GM08714 (cell line): ENCODE measurements around the gene ITGA8.

Source experiments
- H3K4me3 ChIP-seq: fragments of 200-500 bp; sonication (Bioruptor generic); 2 replicates; pipeline ENCODE4 v1.5.1; 2014; ENCODE audit warnings: mild to moderate bottlenecking, low read length, inconsistent platforms
- ZNF274 ChIP-seq: IDR thresholded peaks from 2 replicates; pipeline ENCODE4 v1.6.1; 2012; ENCODE audit warnings: mild to moderate bottlenecking, low read depth, low read length

Gene ITGA8

DNA sequence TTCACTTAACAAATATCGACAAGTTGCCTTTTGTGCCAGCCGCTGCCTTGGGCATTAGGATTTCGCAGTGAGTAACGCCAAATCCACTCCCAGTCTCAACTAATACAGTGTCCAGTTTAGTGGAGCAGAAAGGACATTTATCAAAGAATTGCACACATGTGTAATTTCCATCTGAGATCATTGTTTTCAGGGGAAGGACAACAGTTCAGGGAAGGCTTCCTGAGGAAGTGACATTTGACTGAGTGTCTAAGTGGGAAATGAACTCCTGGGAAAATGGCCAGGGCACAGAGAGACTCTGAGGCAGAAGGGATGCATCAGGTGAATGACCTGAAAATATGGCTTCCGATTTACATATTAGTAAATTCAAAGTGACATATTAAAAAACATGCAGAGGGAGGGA lies 89.4 kb downstream of the ITGA8 start:
- TF ChIP-seq ZNF274: no peak
- no peak overlapping the region for H3K4me3 ChIP-seq

DNA sequence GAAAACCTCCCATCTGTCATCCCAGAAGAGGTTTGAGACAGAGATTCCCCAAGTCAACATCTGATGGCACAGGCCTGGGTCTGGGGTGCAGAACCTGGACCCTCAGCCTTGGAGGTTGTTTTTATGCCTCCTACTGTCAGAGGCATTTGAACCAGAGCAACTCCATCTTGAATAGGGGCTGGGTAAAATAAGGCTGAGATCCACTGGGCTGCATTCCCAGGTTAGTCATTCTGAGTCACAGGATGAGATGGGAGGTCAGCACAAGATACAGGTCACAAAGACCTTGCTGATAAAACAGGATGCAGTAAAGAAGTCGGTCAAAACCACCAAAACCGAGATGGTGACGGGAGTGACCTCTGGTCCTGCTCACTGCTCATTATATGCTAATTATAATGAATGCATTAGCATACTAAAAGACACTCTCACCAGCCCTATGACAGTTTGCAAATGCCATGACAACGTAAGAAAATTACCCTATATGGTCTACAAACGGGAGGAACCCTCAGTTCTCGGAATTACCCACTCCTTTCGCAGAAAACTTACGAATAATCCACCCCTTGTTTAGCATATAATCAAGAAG lies 92.0 kb downstream of the ITGA8 start:
- no peak overlapping the region for H3K4me3 ChIP-seq
- TF ChIP-seq ZNF274: no peak

DNA sequence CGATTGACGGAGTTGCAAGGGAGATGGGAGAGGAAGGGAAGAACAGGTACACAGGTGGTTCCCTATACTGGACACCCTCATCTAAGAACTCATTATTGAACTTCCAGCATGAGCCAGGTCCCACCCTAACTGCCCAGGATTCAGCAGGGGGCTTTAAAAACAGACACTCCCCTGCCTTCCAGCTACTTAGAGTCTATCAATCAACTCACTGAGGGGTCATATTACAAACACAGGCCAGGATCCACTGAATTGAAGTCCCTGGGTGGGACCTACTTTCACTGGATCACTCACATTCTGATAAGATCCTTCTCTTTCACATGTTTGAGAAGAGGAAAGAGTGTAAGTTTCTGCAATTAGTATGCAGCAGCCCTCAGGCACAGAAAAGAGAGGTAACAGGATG lies 92.8 kb downstream of the ITGA8 start:
- H3K4me3 ChIP-seq: no peak overlapping the region
- no peak for TF ChIP-seq ZNF274

DNA sequence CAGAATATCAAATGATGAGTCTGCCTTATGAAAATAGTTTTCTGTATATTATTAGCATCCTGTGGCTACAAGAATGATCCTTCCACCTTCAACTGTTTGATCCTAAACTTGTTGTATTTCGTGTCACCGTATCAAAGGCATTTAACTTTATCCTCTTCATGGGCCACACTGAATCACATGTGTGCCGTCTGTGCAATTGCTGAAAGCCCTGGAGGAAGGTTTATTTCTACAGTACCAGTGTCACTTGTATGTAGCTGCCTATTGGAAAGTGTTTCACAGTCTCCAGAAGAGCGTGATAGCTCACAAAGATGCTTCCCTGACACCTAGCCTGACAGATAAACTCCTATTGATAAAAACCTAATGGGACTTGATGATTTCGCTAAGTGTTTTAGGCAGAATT lies 94.5 kb downstream of the ITGA8 start:
- no peak for TF ChIP-seq ZNF274

DNA sequence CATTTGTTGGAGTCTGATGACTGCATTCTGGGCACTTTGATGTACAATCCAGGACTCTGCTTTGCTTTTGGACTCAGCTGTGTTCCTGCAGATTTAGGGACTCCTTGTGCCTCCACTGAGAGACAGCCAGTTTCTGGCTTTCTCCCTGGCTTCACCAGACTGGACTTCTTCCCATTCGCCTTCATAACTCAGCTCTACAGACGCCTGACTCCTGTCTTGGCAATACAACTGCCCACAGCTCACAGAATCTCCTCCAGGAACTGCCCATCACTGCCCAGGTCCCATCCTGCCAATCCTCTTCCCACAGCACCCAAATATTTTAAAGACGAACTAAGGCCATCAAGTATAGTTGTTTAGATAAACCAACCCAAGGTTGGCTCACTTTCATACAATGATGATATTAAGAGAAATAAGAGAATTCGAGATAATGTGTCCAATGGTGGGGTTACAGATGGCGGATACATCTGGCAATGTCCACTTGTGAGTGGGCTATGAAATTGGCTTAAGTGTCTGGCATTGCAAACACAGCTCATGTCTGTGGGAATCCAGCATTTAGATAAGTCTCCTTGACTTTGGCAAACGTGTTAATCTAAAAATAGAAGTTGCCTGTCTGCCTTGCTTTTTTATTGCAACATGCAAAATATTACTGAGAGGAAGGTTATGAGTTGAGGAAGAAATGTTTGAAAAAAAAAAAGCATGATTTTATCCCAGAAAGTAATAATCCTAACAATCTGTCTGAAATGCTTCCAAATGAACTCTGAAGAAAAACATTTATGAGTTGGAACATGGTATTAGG lies 95.1 kb downstream of the ITGA8 start:
- TF ChIP-seq ZNF274: no peak
- no peak overlapping the region for H3K4me3 ChIP-seq

More for the DNA sequence above, 94.5 kb downstream of the ITGA8 start:
- H3K4me3 ChIP-seq: no peak overlapping the region

DNA sequence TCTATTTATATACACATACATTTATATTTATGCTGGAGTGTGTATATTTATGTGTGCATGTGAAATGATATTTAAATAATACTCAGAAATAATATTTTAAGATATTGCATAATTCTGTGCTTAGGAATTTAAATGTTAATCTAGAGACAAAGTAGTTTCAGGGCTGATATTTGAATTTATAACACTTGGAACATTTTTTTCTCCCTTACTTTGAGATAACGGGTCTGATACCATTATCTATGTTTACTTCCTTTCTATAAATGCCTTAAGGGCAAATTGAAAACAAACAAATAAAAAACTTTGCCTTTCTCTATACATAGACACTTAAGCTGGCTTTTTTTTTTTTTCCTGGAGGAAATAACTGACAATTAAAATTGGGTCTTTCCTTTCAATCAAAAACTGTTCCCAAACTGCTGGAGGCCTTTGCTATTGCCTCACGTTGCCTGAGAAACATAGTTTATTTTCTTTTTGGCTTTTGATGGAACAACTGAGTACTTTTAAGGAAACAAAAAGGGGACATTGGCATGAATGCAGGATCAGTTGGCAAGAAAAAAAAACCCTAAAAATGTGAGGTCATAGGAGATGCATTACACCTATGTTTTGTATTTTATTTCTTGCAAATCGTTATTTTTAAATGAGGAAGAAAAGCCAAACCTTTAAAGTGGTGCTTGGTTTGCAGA lies 98.7 kb downstream of the ITGA8 start:
- TF ChIP-seq ZNF274: no peak
- H3K4me3 ChIP-seq: no peak overlapping the region

DNA sequence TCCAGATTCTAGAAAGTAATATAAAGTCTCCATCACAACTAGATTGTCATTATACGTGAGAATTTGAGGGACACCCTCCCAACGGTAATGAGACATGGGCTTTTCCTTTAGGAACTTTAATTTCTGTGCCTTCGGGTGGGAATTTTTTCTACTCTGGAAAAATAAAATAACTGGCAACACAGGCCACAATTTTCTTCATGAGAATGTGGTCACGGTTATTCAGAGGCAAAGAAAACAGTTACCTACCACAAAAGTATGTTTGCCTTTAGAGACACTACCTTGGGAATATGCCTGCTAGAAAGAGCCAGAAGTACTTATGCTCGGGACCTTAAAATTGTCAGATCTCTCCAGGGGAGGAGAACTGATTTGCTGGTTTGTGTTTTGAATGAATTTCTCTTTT lies 99.4 kb downstream of the ITGA8 start:
- H3K4me3 ChIP-seq: no peak overlapping the region
- no peak for TF ChIP-seq ZNF274

DNA sequence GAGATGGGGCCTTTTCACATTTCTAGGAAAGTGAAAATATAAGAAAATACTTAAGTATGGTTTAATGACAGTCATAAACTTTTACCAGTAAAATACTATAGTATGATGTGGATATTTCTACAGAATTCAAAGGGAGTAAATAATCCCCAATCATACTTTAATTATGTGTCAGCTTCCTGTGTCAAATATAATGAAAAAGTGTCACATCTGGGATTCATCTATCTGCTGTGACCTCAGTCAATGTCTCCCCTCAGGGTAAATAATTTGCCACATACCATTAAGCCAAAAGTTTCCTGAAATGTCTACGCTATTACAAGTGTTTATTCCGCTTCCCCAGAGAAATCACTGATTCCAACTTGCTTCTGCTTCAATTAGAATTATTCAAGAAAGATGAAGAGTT lies 110.5 kb downstream of the ITGA8 start:
- TF ChIP-seq ZNF274: no peak
- H3K4me3 ChIP-seq: no peak overlapping the region

DNA sequence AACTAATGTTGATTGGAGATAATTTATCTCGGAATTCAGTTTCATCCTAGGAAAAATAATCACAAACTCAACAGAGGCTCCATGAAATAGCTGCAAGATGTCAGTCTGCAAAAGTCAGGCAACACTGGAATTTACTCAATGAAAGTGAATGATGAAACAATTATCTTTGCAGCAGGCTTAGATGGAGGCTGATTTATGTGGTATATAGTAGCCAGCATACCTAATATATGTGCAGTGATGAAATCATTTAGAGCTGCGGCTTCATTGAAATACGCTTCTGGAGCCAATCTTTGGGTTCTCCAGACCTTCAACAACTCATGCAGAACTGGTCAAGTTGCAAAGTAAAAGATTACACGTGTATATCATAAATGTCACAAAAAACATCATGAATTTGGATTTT lies 113.3 kb downstream of the ITGA8 start:
- no peak for TF ChIP-seq ZNF274
- H3K4me3 ChIP-seq: no peak overlapping the region

DNA sequence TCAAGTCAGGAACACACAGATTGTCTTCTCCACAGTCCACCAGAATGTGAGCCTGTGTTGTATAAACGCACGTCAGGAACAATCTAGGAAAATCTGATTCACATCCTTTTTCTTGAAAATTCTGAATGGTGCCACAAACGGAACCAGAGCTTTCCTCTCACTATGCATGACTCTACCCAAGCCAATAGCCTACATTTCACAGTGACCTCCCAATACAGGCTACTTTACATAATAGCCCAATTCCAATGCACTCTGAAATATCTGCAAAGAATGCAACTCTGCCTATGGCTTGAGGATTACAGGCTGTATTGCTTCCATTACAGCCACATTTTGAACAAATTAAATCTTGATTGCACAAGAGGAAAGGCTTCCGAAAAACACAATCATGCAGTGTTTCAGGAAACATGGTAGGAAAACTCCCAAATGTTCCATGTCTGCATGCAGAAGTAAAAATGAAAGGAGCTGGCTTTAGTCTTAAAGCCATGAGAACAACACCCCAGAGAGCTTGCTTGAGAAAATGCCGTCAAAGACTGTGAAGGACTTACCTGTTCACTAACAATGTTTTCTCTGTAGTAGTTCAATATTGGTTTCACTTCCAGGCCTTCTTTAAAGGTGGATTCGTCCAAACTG lies 113.9 kb downstream of the ITGA8 start:
- TF ChIP-seq ZNF274: no peak
- H3K4me3 ChIP-seq: no peak overlapping the region

DNA sequence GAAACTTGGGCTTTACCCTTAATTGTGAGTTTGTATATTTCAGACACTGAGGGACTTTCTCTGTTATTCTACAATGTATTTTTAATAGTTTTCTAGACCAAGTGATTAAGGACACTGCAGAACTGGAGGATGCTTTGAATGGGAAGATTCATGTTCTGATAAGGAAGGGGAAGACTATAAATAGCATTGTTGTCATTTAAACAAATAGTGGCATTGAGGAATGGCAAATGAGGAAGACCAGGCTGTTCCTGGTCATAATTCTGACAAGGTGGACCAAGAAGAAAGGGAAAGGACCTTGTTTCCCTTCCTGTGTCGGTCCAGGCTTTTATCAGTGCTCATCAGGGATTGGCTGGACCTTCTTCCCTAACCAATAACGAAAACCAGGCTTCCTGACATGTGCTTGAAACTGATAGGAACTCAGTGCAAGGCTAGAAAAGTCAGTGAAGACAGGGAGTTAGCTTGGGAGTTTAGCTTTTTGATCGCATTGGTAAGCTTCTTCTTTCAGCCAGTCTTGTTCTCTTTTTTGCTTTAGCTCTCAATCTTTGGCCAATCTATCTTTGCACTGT lies 116.2 kb downstream of the ITGA8 start:
- H3K4me3 ChIP-seq: no peak overlapping the region
- TF ChIP-seq ZNF274: no peak

DNA sequence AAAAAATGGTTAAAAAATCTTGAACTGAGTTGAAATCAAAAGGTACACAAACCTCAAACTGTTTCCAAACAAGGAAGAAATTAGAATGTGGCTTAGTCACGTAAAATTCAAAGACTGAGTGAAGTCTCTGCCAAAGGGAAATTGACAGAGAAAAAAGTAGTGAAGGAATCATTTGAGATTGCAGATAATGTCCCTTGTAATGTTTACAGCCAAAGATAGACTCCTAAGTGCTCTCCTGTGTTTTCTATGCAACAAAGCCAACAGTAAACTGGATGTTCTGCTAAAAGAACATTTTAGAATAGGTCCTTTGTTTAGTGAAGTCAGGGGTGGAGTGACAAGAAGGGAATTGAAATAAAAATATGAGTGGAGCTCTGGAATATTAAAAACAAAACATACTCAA lies 117.9 kb downstream of the ITGA8 start:
- no peak for TF ChIP-seq ZNF274
- no peak overlapping the region for H3K4me3 ChIP-seq

DNA sequence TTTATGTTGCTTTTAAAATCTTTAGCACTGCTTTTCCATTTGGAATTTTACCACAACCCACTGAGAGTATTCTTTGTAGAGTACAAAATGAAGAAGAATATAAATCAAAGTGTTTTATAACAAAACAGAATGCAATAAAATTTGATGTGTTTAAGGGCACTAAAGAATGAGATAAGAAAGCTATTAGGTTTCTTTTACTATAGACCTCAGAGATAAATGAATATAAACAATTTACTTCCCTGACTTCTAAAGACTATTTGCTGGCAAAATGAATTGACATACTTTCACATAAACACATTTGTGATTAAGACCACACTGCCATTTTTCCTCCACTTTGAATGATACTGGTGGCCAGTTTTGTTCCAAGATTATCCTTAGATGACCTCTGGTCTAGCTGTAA lies 124.5 kb downstream of the ITGA8 start:
- H3K4me3 ChIP-seq: no peak overlapping the region
- TF ChIP-seq ZNF274: no peak

DNA sequence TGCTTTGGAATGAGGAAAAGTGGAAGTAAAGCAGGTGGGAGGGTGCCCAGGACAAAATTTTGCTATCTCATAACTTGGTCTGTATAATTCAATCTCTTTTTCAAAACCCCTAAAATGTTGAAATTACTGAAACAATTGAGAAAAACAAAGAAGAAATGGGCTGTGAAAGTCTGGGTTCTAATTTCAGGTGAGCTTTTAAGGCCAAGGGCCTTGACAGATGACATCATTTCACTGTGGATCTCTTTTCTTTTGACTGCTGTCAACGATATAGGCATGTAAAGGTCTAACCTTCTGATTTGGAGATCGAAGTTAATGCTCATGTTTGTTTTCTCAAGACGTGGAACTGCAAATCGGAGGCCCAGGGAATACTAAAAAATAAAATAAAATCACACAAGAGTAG lies 127.8 kb downstream of the ITGA8 start:
- no peak for TF ChIP-seq ZNF274
- no peak overlapping the region for H3K4me3 ChIP-seq

DNA sequence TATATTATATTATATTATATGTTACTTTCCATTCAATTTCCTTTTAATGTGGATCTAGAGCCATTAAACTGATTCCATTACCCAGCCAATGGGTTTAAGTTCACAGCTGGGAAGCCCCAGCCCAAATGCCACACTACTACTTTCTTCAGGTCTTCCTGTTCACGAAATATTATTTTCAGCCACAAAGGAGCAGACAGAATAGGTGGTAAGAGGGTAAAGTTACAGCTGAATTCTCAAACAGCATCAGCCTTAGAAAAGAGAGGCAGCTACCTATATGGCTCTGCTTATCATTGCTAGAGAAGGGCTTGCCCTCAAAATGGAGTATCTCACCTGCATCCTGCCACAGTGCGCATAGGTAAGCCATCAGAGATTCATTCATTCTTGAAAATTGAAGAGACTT lies 128.3 kb downstream of the ITGA8 start:
- no peak overlapping the region for H3K4me3 ChIP-seq
- no peak for TF ChIP-seq ZNF274
